Activated CD4-positive, CD25-positive, alpha-beta regulatory T cell treated with anti-CD3 and anti-CD28 coated beads, Interleukin-2, amount 50 U/mL, for 16 hours (primary cell): ENCODE results near the gene PRRG1.
"Not testable (repeated sequence)": the region's sequence is repeated elsewhere in the genome, so short reads cannot be mapped to it uniquely, and the experiment has no call there.

ENCODE experiments used
- DNase-seq: peaks from one replicate; pipeline ENCODE4 v3.0.0-alpha.2; 2020; ENCODE audit warnings: low read depth, low spot score

The PRRG1 gene

DNA sequence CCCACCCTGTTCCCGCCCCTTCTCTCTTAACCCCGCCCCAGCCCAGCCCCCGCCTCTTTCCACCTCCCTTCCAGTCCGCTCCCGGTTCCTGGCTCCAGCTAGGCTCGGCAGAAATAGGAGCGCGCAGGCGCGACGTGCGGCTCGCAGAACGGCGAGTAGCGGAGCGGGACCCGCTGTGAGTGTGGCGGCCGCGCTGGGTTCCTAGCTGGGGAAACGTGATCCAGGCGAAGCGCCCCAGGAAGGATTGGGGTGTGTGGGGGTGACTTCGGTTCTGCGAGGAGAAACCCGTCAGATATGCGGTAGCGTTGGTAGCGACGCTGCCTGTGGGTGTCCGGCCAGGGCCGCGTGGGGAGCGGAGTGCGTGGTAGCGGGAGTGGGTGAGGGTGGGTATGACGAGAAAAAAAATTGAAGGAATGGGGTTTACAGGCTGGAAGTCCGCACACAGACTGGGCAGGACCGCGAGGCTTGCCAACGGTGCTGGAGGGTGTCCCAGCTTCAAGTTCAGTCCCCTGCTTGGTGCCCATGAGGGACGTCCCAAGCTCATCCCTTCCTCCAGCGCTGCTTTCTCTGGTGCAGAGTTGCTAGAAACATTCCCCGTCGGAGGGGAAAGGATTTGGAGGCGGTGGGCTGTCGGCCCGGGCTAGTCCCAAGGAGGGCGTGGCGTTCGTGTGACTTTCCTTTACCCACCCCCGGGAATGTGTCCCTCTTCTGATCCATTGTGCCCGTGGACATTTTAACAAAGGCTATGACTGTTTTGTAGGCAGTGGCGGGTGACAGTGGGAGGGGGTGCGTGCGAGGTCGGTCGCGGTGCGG lies at the start of gene PRRG1:
Gene PRRG1 (plus strand): TSS at position 144 of the 813 bp plus-strand sequence. CDS start 56,886 bp downstream, outside the sequence.
- no peak for DNase-seq

DNA sequence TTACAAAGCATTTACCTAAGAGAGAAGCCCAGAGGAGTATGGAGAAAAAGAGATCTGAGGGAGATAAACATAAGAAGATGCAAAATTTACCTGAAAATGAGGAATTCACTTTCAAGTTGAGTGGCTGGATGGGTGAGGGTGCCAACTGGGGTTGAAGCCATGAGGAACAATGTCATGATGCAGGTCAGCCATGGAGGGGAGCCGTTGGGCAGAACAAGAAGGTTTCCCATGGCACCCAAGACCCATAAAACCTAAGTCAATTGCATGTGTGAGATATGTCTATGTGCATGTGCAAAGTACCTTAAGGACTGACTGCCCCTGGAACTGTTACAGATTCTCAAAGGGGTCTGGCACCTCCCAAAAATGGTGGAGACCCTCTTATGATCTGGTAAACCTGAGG lies 46.6 kb upstream of the PRRG1 start:
- DNase-seq, result no peak

DNA sequence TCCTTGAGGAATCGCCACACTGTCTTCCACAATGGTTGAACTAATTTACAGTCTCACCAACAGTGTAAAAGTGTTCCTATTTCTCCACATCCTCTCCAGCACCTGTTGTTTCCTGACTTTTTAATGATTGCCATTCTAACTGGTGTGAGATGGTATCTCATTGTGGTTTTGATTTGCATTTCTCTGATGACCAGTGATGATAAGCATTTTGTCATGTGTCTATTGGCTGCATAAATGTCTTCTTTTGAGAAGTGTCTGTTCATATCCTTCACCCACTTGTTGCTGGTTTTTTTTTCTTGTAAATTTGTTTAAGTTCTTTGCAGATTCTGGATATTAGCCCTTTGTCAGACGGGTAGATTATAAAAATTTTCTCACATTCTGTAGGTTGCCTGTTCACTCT lies 43.9 kb upstream of the PRRG1 start:
- not testable (repeated sequence) for DNase-seq

DNA sequence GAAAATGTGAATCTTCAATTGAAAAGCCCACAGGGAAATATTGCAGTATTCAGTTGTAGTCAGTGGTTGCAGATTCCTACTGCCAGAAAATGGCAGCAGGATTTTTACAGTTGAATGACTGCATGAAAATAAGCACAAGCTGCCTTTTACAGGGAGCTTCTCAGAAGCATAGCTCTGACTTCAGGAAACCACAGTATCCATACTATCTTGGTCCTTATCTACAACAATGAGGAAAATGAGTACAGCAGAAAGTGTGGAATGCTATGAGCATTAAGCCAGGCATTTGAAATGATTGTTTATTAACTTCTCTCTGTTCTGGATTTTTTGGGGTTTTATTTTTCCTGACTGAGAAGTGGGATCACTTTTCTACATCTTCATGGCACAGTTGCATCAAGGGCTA lies 34.6 kb upstream of the PRRG1 start:
- DNase-seq, result no peak

DNA sequence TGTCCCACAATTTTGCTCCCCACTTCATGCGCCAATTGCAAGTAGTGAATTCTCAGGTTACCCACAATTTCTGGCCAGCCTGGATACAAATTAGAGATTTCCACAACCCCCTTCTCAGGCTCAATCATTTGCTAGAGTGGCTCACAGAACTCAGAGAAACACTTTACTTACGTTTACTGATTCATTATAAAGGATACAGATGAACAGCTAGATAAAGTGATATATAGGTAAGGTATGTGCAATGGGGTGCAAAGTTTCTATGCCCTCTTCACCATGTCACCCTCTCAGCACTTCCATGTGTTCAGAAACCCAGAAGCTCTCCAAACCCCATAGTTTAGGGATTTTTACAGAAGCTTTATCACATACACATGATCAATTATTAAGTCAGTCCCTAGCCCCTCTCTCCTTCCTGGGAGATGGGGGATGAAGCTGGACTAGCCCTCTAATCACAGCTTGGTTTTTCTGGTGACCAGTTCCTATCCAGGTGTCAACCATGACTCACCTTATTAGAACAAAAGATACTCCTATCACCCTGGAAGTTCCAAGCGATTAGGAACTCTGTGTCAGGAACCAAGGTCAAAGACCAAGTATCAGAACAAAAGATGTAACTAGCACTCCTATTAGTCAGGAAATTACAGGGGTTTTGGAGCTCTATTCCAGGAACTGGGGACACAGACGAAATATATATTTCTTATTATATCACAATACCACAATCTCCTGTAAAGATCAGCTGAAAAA lies 33.5 kb upstream of the PRRG1 start:
- no peak for DNase-seq

DNA sequence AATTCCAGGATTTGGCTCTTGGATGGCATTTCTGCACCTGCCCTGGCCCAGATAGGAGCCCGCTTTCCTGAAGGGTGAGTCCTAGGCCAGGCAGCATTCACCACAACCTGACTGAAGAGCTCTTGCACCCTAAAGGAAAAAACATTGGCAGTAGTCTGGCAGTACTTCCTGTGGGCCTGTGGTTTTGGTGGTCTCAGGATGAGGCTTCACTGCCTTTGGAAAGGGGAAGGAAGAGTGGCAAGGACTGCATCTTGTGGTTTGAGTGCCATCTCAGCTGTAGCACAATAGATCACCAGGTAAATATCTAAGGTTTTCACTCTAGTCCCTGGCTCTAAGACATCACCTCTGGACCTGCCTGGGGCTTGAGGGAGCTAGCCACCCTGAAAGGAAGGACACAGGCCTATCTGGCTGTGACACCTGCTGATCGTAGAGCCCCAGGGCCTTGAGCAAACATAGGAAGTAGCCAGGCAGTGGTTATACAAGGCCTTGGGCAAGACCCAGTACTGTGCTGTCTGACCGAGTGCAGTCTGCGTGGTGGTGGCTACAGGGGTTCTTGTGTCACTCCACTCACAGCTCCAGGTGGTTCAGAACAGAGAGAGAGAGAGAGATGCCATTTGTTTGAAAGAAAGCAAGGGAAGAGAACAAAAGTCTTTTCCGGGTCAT lies 28.5 kb upstream of the PRRG1 start:
- no peak for DNase-seq

DNA sequence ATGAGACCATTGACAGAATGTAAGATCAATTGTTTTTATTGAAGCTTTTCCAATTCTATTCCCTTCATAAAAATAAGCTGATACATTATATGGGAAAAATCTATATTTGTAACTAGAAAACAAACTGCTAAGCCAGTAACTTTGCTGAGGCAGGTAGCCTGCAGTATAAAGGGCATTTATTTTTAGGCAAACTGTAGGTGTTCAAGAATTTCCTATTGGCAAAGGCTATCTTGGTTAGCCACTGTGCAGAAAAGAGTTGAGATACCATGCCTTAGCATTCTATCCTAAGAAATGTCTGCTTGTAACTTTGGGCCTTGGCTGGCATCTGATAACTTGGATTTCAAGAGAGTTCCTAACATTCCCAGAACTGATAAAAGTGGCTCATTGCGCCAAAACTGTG lies 18.5 kb upstream of the PRRG1 start:
- DNase-seq, result no peak

DNA sequence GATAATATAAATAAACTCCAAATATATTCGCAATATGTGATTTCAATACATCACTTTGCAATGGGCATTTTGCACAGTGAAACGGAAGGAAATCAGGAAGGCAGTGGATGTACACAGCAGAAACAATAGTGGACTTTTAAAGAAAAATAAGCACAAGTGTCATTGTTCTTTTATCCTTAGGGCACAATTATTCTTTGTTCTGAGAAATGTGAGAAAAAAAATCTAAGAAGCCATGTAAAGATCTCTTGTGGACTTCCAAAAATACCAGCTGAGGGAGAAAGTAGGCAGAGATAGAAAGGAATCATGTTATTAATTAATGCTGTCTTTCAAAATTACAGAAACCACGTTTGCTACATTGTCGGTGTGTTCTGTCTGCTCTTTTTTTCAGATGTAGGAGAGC lies 17.6 kb upstream of the PRRG1 start:
- DNase-seq, result no peak

DNA sequence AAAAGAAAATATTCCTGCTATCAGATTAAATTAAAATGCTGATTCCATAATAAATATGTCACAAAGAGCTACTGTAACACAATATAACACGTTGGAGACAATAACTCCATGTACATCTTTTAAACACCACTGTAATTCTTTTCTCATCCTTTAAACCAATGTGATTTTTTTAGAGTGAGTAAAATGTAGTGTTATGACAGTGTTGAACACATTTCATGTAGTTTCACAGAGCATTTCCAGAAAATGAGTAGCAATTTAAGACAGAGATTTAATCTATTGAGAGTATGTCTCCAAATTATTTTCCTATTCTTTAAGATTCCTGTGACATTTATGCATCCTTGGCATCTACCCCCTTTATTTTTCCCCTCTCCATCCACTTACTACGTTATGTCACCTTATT lies 17.1 kb upstream of the PRRG1 start:
- DNase-seq, result no peak

DNA sequence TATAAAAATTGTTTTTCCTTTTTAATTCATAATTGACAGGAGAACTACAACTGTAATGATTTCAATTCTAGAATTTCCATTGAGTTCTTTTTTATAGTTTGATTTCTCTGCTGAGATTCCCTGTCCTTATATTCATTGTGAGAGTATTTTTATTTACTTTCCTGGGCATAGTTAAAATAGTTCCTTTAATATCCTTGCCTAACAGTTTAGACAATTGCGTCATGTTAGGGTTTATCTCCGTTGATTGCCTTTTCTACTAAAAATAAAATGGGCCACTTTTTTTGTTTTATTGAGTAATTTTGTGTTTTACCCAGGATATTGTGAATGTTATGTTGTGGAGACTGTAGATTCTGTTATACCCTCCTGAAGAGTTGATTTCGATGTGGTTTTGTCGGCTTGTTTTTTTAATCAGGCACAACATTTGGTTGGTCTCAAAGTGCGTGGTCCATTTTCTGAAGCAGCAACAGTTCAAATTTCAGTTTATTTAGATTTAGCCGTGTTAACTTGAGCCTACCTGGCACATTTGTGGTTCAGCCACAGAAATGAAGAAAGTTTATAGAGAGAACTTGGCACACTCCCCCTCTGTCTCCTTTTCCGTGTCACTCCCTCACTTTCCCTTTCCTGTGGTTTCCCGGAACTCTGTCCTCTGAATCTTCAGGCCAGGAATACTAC lies 16.0 kb upstream of the PRRG1 start:
- DNase-seq, result no peak

DNA sequence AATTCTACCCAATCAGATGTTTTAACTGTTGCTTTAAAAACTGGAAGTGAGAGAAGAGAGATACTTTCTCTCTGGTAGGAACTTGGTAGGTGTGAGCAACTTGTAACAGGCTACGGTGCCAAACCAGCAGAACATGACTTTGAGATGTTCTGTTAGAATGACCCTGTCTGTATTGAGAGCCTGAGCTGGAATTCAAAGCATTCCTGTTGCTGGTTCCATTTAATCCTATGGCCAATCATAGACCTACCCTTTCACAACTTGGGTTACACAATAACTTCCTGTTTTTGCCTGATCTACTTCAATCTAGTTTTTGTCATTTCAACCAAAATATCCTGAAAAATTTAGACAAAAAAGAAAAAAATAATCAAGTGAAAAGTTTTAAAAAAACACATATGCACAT lies 1.7 kb upstream of the PRRG1 start:
- DNase-seq, result no peak

DNA sequence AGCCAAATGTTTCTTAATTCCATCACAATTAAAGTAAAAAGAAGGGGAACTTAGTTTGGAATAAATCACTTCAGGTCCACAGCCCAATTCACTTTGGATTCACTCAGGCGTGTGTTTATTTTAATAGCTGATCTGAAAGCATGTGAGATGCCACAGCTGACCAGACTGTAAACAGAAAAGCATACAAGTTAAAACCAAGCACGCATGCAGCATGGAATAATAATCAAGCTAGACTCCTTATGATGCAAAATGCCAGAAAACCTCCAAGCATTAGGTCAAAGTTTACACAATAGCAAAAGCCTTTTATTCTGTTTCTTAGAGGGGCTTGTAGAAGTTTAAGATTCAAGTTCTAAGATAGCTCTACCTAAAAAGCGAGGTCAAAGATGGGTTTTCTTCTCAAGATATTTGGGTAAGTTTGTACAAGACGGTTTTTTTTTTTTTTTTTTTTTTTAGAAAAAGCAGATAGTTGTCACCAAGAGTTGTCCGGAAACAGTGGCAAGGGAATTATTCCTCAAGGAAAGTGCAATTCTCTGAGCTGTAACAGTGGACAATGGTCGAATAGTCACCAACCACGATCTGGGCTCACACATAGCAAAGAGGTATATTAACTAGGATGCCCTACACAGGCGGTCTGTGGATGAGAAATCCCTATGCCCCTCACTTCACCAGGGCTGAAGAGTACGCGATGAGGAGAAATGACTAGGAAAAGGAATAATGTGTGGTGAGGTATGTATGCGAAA lies 763 bp upstream of the PRRG1 start:
- no peak for DNase-seq

DNA sequence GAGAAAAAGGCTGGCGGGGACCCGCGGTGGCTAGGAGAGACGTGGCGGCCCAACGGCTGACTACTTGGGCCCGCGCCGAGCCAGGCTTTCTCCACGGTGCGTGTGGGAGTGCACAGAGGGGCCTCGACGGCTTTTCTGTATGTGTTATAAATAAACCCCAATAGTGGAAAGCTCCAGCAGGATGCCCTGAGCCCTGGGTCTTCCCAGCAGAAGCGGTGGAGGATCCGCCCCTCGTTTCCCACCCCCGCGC lies 268 bp upstream of the PRRG1 start:
- DNase-seq, result no peak

DNA sequence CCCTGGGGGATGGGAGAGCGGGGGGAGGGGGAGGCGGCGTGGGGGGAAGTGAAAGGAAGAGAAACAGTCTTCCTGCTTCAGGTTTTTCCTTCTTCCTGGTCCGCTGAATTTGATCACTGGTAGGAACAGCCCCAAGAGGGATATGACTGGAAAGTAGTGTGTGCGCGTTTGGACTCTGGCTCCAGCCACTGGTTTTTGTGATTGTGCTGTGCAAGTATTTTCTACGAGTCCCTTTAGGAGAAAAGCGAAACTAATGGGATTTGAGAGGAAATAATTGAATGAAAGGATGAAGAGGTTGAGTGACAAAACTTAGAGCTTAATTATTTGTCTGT lies 836 bp downstream of the PRRG1 start:
- no peak for DNase-seq

DNA sequence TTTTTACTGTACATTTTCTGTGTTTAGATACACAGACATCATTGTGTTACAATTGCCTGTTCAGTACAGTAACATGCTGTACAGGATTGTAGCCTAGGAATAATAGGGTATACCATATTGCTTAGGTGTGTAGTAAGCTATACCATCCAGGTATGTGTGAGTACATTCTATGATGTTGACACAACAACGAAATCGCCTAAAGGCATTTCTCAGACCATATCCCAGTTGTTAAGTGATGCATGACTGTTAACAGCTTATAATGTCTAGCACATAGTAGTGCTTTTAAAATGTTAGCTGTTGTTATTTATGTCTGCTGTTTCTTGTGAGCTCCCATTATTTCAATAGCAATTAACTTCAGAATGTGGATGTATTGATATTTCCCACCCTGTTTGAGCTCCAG lies 4.5 kb downstream of the PRRG1 start:
- DNase-seq, result no peak

DNA sequence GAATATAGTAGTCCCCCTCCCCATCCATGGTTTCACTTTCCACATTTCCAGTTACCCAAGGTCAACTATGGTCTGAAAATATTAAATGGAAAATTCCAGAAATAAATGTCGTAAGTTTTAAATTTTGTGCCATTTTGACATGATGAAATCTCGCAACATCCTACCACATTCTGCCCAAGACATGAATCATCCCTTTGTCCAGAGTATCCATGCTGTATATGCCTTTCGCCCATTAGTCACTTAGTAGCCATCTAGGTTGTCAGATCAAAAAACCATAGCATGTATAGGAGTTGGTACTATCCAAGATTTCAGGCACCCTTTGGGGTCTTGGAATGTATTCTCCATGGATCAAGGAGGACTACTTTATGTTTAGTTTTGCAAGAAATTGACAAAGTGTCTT lies 8.3 kb downstream of the PRRG1 start:
- DNase-seq, result no peak

DNA sequence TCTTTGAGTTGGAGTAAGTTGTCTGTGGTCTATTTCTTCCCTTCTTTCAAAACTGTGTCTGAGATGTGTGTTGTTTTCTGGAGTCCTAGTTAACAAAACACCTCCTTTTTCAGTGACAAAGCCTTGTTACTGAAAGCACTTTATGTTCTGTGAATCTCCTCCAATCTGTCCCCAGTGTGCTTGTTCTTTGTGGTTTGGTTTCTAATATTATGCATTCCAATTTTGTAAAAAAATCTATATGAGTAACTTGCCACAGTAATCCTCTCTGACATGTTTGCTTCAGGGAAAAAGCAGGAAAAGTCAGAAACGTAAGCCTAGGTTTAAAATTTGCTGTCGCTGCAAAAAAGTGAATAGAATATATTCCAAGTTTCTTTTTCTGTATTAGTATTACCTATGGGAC lies 12.4 kb downstream of the PRRG1 start:
- DNase-seq, result no peak

DNA sequence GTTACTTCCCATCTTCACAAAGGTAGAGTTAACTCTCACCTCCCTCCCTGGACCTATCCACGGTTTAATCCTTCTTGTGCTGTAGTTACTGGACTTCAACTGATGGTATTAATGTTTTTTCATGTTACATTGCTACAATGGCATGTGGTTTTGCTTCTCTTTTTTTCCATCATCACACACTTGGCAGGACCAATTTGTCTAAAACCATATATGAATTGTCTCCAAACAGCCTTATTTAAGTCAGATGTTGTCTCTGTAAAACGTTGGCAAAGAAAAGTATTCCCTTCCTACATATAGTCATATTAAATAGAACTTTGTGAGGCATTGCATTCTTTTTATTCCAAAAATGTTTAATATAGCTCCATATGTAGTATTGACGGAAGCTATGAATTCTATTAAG lies 15.5 kb downstream of the PRRG1 start:
- no peak for DNase-seq

DNA sequence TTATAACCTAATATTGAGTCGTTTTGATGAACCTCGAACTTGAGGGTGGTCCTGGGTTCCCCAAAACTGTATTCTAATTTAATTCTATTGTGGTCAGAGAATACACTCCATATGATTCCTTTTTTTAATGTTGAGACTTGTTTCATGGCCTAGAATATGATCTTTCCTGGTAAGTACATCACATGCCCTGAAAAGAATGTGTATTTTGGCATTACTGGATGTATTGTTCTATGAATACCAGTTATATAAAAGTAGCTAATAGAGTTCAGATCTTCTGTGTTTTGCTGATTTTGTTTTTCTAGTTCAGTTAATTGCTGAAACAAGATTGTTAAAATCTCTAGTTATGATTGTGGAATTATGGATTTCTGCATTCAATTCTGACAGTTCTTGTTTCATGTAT lies 18.8 kb downstream of the PRRG1 start:
- no peak for DNase-seq

DNA sequence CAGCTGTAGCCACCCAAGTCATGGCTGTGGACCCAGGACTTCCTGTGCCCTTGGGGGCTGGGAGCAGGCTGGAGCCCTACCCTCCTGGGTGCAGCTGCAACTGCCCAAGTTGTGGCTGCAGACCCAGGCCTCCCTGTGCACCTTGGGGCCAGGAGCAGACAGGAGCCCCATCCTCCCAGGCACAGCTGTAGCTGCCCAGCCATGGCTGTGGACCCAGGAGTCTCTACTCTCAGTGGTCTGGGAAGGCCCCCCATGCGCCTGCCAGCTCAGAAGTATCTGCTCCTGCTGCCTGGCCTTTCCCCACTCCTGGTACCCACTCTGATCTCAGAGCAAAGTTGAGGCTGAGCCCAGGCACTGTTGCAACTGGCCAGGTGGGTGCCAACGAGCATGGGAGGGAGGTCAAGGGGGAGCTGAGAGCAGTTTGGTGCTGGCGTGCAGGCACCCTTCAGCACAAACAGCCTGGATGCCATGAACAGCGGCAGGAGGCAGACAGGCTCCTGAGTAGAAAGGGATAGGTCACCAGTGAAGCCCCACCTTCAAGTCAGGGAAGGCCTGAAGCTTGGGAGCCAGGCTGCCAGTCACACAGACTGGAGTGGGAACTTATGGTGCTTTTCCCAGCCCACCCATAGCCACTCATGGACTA lies 21.5 kb downstream of the PRRG1 start:
- DNase-seq, result no peak

DNA sequence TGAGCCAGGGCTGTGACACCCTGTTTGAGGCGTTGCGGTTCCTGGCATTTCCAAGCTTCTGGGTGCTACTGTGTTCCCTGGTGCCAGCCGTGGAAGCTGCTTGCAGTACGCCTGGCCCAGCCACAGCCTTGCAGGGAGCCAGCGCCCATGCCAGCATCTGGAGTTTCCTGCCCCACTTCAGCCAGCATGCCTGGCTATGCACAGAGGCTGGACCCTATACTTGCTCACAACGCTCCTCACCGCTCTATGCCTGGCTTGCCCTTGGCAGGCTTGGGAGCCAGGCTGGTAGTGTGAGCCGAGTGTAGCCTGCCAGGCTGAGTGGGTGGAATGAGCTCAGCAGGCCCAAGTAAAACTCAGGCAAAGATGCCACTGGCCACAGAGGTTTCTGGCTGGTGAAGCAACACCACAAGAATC lies 22.4 kb downstream of the PRRG1 start:
- no peak for DNase-seq
